K562 treated with DMSO at 1 percent for 48 hours (cell line): ENCODE results near the gene TRIM46. TPM values are rescaled to one million over a fixed set of nuclear protein-coding genes. Genes with fewer than 3 reads are reported as not detected.

Source experiments
- total RNA-seq: library from RNA; unstranded; fragments of 300-600 nt; gene quantifications from 2 replicates; pipeline ENCODE4 v1.2.3, GENCODE V29; 2022; ENCODE audit warnings: low replicate concordance; ENCODE audit errors: extremely low read depth

Gene TRIM46, protein sequence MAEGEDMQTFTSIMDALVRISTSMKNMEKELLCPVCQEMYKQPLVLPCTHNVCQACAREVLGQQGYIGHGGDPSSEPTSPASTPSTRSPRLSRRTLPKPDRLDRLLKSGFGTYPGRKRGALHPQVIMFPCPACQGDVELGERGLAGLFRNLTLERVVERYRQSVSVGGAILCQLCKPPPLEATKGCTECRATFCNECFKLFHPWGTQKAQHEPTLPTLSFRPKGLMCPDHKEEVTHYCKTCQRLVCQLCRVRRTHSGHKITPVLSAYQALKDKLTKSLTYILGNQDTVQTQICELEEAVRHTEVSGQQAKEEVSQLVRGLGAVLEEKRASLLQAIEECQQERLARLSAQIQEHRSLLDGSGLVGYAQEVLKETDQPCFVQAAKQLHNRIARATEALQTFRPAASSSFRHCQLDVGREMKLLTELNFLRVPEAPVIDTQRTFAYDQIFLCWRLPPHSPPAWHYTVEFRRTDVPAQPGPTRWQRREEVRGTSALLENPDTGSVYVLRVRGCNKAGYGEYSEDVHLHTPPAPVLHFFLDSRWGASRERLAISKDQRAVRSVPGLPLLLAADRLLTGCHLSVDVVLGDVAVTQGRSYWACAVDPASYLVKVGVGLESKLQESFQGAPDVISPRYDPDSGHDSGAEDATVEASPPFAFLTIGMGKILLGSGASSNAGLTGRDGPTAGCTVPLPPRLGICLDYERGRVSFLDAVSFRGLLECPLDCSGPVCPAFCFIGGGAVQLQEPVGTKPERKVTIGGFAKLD
- total RNA-seq = not detected in 2 replicates

DNA sequence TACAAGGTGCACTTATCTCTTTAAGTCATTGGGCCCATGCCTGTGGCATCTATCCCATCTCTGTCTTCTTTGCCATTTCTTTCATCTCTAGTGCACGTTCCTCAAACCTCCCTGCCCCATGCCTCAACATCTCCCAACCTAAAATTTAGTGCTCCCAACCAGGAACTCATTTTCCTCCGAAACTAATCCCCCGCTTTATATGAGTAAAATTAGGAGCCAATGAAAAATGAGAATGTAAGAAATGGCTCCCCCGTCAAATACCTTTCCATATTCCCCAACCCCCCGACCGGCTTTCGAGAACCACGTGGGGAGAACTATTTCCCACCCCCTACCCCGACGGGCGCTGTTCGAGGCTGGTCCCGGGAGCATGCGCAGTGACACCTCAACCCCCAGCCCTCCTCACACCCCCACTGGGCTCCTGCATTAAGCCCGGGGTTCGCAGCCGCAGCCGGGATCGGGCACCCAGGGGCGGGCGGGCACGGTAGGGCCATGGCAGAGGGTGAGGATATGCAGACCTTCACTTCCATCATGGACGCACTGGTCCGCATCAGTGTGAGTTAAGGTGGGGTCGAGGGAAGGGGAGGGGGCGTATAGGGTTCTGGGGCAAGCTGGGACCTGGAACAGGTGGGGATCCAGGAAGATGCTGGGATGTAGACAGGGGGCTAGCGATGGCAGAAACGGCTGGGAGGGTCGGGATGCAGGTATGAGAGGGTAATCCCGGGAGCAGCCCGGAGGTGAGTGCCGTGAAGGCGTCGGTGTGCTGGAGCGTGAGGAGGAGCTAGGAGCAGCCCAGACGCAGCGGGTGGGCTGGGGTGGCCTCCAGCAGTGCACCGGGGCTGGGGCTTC, at the start of gene TRIM46:
TSS of gene TRIM46 (plus strand) at position 372 of the 846 bp plus-strand sequence. CDS start at position 490, 118 bp downstream.

GRCh38 chr1:155127105-155127966, 46.3 kb upstream of the TRIM46 start, which contains the start of gene EFNA1:
EFNA1 (plus strand) TSS chr1:155127876; CDS start chr1:155127978, 102 bp downstream.

GRCh38 chr1:155135415-155136028, 38.1 kb upstream of the TRIM46 start, which contains the start of gene SLC50A1:
SLC50A1 (plus strand) TSS chr1:155135852; CDS start chr1:155135912, 60 bp downstream.

DNA sequence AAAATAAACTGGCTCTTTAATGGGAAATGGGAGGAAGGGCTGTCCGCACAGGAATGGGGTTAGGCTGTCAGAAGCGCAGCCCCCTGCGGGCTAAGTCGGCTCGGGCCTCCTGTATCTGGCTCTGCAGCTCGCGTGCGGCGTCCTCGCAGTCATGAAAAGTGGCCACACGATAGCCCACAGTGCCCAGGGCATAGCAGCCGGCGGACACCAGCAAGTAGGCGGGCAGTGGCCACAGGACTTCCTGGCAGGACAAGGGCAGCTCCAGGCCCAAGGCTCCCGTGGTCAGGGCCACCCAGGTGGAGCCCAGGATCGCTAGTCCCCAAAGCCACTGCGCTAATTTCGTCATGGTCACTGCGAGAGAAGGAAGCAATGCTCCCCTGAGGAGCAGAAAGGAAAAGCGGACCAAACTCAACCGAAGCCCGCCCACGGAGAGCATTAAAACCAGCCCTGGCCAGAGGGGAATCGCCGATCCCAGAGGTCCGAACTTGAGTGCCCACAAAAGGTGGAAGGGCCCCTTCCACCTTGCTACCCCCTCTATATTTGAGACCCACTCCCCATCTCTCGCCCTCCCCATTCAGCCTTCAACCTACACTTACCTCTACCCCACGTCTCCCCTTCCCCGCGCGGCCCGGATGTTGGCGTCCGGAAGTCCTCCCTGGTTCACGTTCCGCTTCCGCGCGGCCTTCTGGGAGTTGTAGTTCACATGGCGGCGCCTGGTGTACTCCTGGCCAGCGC, 33.6 kb upstream of the TRIM46 start, which contains the start of gene DPM3:
TSS of gene DPM3 (minus strand) at position 637 of the 735 bp plus-strand sequence. CDS start at position 346, 291 bp downstream.

GRCh38 chr1:155172732-155173477, 744 bp upstream of the TRIM46 start, which contains the start of gene KRTCAP2:
KRTCAP2 (minus strand) TSS chr1:155173304; CDS start chr1:155173224, 80 bp downstream.

GRCh38 chr1:155207806-155208540, 34.3 kb downstream of the TRIM46 start, which contains the start of gene THBS3:
THBS3 (minus strand) TSS chr1:155207897; CDS start chr1:155207876, 21 bp downstream.

DNA sequence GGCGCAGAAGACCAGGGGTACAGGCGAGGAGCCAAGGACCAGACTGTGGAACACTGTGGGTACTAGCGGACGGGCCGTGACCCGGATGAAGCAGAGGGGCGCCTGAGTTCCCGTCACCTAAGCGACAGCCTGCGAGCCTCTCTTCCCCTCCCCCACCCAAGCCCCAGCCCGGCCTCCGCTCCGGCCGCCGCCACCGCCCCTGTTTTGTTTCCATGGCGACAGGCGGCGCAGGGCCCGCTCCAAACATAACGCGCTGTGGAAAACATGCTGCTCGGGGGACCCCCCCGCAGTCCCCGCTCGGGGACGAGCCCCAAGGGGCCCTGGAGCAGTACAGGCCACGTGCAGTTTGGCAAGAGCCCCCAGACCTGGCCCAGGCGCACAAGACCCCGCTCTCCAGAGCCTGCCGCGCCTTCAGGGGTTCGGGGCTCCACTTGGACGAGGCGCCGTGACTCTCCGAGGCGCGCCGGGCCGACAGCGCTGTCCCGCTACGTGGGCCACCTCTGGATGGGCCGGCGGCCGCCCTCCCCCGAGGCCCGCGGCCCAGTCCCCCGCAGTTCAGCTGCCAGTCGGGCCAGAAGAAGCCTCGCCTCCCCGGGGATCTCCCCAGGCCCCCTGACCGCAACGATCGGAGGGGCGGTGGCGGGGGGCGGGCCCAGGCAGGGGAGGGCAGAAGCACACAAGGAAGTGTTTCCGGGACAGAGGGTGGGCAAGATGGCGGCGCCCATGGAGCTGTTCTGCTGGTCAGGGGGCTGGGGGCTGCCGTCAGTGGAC, 35.1 kb downstream of the TRIM46 start, which contains the start of gene MTX1:
TSS of gene MTX1 (plus strand) at position 155 of the 771 bp plus-strand sequence. CDS start at position 265, 110 bp downstream.

Other genes starting within 250 kb of the TRIM46 start
- not detected in 2 replicates for gene PMVK, start 237.1 kb upstream of the TRIM46 start, total RNA-seq
- gene PBXIP1, start 217.8 kb upstream of the TRIM46 start, total RNA-seq = not detected in 2 replicates
- gene PYGO2, start 212.1 kb upstream of the TRIM46 start, total RNA-seq = not detected in 2 replicates
- not detected in 2 replicates for gene SHC1, start 203.1 kb upstream of the TRIM46 start, total RNA-seq
- gene CKS1B, start 199.2 kb upstream of the TRIM46 start, total RNA-seq = not detected in 2 replicates
- gene FLAD1, start 190.5 kb upstream of the TRIM46 start, total RNA-seq = not detected in 2 replicates
- not detected in 2 replicates for gene LENEP, start 180.3 kb upstream of the TRIM46 start, total RNA-seq
- gene ZBTB7B, start 171.0 kb upstream of the TRIM46 start, total RNA-seq = not detected in 2 replicates
- gene DCST2, start 140.1 kb upstream of the TRIM46 start, total RNA-seq = not detected in 2 replicates
- not detected in 2 replicates for gene DCST1, start 140.0 kb upstream of the TRIM46 start, total RNA-seq
- not detected in 2 replicates for gene ADAM15, start 122.5 kb upstream of the TRIM46 start, total RNA-seq
- gene EFNA4, start 110.1 kb upstream of the TRIM46 start, total RNA-seq = not detected in 2 replicates
- gene EFNA3, start 95.0 kb upstream of the TRIM46 start, total RNA-seq = not detected in 2 replicates
- not detected in 2 replicates for gene EFNA1, start 46.0 kb upstream of the TRIM46 start, total RNA-seq
- not detected in 2 replicates for gene SLC50A1, start 38.0 kb upstream of the TRIM46 start, total RNA-seq
- gene DPM3, start 33.3 kb upstream of the TRIM46 start, total RNA-seq = not detected in 2 replicates
- not detected in 2 replicates for gene KRTCAP2, start 545 bp upstream of the TRIM46 start, total RNA-seq
- not detected in 2 replicates for gene THBS3, start 34.0 kb downstream of the TRIM46 start, total RNA-seq
- not detected in 2 replicates for gene MTX1, start 34.8 kb downstream of the TRIM46 start, total RNA-seq
- not detected in 2 replicates for gene ENTREP3, start 81.6 kb downstream of the TRIM46 start, total RNA-seq
- gene SCAMP3, start 88.5 kb downstream of the TRIM46 start, total RNA-seq = not detected in 2 replicates
- gene CLK2, start 99.7 kb downstream of the TRIM46 start, total RNA-seq = not detected in 2 replicates
- not detected in 2 replicates for gene HCN3, start 103.6 kb downstream of the TRIM46 start, total RNA-seq
- gene PKLR, start 127.6 kb downstream of the TRIM46 start, total RNA-seq = not detected in 2 replicates
- gene FDPS, start 135.0 kb downstream of the TRIM46 start, total RNA-seq = not detected in 2 replicates
- gene RUSC1, start 147.0 kb downstream of the TRIM46 start, total RNA-seq = not detected in 2 replicates